HG03521 (cell line): Measurements from ENCODE around the gene GBE1.

Experiments used
- ATAC-seq: cut with Tn5 transposase; IDR thresholded peaks from one replicate; pipeline ENCODE4 v1.9.1; 2021; ENCODE audit warnings: mild to moderate bottlenecking, moderate library complexity; ENCODE audit not compliant: unreplicated experiment

Gene GBE1

DNA sequence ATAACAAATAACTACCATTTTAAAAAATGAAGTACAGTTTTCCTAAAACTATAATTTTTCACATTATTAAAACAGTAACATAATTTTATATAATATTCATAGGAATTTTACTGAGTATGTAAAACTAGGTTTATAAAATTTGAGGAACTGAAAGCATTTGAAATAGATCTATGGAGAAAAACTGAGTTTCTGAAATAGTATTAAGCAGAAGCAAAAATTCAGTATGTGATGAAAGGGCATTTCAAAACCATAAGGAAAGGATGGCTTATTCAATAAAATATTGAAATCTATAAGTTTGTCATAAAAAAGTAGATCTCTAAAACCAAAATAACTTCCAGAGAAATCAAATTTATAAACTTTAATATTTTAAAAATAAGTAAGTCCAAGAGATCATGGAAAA is 53.4 kb downstream of the GBE1 start:
- ATAC-seq: no peak

DNA sequence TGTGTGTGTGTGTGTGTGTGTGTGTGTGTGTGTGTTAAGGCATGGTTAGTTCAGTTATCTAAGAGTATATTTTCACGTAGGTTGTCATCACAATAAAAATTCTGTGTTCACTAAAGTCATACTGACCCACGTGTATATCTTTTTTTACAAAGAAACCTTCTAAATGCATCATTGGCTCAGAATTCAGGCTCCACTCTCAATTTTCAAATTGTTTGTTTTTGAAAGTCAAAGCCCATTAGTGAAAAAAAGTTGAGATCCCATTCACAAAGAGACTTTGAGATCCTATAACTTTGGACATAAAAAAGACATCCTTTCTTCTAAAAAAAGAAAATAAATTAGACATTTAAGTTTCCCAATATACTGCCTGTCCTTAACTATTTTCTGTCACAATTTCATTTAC is 59.3 kb downstream of the GBE1 start:
- no peak for ATAC-seq

DNA sequence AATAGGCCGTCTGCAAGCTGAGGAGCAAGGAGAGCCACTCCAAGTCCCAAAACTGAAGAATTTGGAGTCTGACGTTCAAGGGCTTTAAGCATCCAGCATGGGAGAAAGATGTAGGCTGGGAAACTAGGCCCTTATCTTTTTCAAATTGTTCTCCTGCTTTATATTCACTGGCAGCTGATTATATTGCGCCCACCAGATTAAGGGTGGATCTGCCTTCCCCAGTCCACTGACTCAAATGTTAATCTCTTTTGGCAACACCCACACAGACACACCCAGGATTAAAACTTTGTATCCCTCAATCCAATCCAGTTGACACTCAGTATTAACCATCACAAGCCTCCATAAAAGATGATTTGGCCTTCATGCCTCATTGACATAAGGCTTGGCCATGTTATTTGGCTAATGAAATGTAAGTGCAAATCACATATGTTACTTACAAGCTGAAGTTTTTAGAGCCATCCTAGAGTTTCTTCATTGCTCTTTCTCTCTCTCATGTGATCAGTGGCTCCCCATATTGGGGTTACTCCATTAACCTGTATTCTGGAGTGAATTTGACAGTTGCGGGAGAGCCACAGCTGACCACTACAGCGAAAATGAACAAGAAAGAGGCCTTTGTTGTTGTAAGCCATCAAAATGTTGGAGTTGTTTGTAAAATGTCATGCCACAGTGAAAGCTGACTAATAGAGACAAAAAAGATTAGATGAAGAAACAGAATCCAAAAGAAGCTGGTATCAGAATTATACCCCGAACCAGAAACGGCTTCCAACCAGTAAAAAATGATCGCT is 61.7 kb downstream of the GBE1 start:
- no peak for ATAC-seq

DNA sequence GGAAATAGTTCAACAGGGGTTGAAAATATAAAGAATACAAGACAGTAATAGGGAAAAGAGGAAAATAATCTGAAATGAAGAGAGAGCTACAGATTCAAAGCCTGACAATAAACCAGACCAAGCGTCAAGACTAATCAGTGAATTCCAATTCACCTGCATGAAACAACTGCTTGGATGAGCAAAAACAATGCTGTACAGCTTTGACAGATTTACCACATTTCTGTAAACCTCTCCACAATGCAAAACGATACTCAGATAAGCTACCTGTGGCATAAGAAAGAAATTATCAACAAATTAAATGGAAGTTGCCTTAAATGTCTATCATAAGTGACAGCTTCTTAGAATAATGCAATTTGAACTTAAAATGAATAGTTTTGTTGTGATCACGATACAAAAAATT is 65.4 kb downstream of the GBE1 start:
- no peak for ATAC-seq

DNA sequence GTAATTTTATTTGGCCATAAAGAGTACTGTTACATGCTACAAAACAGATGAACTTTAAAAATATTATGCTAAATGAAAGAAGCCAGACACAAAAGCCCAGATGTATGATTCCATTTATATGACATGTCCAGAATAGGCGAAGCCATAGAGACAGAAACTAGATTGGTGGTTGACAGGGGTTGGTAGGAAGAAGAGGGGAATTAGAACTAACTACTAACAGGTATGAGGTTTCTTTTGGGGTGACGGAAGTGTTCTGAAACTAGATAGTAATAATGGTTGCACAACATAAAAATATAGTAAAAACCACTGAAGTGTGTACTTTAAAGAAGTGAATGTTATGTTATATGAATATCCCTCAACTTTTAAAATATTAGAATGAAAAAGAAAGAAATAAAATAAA is 66.1 kb downstream of the GBE1 start:
- no peak for ATAC-seq

DNA sequence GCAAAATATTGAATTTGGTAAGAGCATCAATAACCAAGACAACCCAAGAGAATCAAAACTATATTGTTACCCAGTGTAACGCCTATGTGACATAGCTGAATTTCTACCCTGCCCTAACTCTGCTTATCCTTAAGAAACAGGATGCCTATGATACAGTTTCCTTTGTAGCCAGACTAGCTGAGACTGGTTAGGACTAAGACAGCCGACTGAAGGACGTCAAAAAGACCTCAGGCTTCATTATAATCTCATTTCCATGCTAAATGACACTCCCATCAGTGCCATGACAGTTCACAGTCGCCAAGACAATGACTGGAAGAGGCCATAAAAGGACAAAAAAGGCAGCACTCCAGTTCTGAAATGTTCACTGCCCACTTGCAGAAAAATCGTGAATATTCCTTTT is 66.8 kb downstream of the GBE1 start:
- no peak for ATAC-seq

DNA sequence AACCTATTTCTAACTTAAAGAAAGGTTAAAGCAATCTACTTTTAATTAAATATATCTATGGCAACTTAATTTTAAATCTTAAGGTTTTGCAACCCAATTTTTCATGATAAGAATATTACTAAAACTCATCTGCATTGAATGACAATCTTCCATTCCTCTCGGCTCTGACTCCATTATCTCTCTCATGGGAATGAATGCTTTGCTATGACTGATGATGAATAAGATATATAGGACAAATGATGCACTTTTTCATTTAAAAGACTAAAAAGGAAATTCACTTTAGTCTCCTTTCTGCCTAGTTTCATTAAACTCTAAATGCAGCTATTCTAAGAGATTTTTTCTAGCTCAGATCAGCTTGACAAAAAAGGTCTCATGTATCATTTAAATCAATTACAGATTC is 68.7 kb downstream of the GBE1 start:
- no peak for ATAC-seq

DNA sequence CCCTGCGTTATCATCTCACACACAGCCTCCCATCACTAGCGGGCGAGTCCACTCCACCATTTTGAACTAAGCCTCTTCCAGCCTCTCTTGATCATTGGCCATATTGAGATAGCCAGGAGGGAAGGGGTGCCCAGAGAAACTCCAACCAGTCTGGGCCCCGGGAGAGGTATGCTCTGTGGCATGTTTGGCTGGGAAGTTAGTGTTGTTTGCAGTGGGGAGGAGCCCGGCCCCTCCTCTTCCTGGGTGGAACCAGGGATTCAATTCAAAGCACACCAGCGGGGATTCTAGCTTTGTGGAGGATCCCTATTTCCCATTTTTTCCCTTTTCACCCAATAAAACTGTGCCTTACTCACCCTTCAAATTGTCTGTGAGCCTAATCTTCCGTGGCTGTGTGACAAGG is 71.8 kb downstream of the GBE1 start:
- ATAC-seq: no peak

DNA sequence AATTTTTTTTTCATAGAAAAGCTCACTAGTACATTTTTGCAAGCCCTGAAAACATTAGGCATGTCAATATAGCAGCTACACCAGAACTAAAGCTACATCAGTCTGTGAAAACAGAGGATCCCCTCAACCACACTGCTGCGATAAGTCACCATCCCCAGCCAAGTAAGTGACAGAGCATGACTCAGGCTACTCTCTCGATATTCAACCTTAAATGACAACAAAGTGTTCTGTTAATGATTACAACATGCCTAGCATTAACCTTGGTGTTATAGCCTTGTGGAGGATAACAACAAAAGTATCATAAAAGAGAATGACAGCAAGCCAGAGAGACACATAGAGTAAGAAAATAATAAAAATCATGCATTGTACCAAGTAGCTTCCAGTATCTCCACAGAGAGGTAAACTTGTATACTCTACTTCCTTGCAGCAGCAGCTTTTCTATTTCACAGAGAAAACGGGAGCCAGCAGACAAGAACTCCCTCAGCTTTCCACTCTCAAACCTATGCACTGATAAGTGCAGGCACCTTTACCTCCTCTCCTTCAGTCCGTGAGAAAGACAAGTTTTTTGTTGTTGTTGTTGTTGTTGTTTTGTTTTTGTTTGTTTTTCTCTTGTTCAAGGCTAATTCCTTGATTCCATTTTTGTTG is 76.6 kb downstream of the GBE1 start:
- no peak for ATAC-seq

DNA sequence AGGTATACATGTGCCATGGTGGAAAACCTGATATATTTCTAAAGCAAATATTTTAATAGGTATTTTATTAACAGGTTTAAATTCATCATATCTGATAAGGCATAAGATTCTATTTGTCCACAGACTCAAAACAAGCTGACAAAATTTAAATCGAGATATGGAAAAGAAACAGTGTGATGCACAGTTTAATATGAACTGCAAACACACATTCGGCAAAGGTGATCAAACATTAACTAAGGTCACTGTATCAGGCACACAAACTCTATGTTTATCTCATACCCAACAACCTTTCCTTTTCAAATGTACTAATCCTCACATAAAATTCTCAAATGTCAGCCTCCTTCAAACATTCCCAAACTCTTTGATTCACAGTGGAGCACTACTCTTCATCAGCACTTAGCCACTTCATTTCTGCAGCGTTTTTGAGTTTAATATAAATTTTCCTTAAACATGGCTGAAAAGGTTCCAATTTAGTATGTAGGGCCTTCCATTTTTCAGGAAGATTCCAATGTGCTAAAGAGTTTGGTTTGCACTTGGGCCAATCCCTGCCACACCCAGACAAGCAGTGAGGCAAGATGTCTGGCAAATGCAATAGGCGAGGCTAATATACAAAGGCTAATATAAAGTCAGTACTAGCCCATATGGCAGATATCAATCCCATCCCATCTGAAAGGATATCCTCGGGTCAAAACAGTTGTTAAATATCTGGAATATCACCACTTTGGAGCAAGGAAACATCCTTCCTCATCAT is 84.6 kb downstream of the GBE1 start:
- no peak for ATAC-seq

DNA sequence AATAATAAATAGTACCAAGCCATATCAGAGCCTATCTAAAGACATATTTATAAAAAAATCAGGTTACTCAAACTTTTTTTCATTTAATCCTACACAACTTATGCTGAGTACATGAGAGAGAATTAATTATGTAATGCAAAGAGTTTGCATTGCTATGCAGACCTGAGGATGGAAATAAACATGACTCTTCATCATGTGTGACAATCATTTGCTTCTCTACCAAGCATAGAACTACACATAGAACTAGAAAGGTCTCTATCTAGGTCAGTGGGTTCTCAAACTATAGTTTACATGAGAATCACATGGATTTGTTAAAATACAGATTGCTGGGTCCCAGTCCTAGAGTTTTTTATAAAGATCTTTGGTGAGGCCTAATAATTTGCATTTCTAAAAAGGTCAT is 86.8 kb downstream of the GBE1 start:
- ATAC-seq: no peak

DNA sequence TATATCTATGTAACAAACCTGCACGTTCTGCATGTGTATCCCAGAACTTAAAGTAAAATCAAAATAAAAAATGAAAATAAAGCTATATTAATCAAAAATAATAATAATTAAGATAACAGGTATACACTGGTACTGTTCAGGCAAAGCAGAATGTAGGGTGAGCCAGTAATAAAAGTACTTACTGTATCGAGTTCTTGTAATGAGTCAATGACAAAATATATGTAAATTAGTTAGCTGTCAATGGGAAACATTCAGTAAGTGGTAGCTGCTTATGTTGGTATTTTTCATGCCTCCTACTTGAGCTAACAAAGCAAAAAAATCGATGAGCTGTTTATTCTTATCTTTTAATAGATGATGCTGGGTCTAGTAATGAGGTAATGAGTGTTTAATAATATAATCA is 93.2 kb downstream of the GBE1 start:
- ATAC-seq: no peak

DNA sequence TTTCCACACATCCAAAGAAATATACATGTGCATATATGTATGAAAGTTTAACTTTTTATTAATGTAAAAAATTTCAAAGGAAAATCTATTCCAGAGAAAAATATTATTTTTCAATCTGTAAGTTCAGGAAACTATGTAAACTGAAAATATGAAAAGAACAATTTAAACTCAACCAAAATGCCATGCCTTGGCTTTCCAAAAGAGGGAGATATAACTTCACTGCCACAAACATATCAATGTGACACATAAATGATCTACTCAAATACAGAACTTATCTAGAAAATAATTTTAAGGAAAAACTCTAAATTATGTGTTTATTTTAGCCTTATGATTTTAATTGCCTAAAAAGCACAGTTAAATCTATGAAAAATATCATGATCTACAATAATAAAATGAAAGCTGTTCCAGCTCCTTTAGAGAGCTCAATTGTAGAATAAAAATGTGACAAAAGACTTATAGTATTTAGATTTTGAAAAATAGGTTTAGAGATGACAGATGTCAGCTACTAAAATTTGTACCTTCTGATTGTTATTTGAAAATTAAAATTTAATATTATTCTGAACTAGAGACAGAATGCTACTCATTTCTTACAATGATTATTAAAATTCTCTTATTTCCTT is 94.8 kb downstream of the GBE1 start:
- ATAC-seq: no peak

DNA sequence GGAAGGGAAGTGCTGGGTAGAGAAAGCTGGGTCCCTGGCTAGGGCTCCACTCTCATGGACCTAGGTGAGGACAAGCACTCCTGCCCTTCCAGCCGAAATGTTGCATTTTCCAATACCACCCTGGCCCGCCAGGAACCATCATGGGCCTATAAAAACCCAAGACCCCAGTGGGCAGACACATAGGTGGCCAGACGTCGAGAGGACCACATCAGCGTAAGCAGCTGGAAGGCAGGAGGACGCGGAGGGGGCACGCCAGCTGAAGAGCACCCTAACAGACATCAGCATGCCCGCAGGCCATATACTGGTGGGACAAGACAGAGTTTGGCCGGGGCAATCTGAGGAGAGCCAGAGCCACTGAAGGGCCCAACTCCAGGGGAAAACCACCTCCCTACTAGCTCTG is 98.3 kb downstream of the GBE1 start:
- ATAC-seq: no peak

DNA sequence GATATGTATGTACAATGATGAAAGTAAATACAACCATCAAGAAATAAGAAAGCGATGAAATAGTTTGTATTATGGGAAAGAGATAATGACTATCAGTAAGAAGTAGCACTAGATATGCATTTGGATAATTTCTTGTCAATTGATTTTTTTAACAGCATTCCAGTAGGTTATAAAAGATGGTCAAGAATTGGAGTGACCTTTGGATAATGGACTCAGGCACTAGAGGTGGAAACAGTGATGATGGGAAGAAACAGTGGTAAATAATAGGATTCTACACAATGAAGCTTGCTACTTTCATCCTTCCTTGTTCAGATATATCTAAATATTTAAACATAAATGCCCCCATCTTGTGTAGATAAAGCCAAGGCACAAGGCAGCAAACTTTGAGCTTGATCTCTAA is 101.4 kb downstream of the GBE1 start:
- ATAC-seq: no peak

DNA sequence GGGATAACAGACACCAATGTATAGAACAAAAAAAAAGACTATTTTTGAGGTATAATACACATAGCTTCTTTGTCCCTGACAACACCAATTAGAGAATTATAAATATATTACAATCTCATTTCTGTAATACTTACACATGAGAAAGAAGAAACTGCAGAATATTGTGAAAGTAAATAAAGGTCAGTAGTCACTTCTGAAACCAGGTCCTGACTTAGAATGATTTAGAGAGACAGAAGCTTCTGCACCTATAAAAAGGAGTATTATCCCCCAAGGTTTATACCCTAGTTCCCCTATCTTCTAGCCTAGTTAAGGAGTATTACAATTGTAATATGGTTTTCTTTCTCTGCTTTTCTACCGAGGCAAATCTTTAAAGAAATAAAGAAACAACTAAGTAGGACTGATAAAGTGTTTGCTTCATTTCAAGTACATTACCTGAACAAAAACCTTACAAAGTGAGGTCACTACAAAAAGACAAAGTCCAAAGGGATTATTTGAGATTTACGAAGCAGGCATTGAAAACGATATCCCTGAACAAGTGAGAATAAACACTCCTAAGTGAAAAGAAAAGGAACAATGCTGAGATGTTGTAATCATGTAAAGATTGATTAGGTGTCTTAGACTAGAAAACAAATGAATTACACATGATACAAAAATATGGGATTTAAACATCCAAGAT is 103.0 kb downstream of the GBE1 start:
- ATAC-seq: no peak

DNA sequence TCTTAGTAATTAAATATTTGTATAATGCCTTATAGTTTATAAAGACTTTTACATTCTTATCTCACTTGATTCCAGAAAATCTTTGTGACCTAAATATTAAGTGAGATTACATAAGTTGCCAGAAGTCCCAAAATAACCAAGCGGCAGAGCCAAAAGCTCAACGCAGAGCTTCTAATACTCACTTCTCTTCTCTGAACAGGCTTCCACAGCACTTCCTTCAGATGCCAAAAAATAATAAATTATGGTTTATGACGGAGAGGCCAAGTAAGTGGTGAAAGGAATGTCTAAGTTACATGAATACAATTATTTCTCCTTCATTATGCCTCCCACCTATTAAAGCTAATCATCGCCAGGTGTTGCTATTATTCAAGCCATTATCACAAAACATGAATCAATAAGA is 110.3 kb downstream of the GBE1 start:
- ATAC-seq: no peak

DNA sequence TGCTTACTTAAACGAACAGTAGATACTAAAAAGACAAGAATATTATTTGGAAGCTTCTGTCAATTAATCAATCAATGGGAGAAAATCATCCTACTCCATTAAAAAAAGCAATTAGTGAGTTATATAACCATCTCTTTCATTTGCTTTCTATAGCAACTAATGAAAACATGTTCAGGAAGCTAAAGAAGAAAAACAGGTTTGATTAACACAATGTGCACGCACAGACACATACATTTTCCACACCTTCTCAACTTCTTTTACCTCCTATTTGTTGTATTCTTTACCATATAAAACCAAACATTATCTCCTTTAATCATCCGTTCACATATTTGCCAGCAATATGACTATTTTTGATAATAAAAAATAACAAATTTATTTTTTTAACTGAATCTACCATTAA is 111.3 kb downstream of the GBE1 start:
- ATAC-seq: no peak

DNA sequence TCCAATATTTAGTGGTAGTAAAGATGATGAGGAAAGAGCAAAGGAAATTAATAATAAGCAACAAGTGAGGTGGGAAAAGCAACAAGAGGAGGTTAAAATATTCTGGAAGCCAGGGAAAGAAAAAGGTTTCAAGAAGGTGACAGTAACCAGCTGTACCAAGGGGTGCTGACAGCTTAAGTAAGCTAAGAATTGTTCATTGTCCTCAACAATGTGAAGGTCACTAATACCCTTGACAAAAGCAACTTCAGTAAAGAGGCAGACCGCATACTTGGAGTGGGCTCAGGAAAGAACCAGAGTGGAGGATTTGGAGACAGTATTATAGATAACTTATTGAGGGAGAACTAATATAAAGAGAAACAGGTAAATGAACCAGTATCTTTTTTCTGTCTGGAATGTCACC is 116.2 kb downstream of the GBE1 start:
- ATAC-seq: no peak

DNA sequence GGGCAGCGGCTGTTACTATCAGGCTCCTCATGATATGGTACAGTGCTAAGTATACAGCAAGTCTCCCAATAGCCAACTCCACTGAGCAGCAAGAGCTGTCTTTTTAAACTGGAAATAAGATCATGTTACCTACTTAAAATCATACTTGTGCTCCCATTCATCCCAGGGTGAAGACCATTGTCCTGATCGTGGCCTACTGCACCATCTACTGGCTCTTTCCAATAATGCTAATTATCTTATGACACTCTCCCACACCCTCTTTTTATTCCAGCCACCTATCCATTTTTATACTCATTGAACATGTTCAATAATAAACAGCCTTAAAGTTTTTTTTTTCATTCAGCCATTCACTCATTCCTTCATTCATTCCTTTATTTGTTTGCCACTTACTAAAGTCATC is 117.7 kb downstream of the GBE1 start:
- no peak for ATAC-seq

DNA sequence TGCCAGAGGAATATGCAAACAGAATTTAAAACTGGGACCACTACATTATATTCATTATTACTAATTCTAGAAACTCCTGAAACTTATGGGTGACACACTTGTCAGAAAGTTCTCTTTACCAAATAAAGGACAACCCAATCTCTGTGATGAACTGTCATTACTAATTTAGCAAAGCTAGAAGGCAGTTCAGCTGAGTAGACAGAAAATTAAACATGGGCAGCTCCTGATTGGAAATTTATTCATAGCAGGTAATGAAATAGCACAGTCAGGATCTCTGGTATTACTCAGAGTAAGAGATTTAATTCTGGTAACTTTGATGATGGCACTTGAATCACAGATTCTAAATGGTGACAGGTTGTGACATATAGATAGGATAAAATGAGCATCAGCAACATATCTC is 123.0 kb downstream of the GBE1 start:
- ATAC-seq: no peak
